Inflammatory macrophage treated with lipopolysaccharide for 1 hour (primary cell): Measurements from ENCODE around the gene MEF2B.
"Not testable (repeated sequence)": the region's sequence is repeated elsewhere in the genome, so short reads cannot be mapped to it uniquely, and the experiment has no call there.

Experiments
- DNase-seq, 2 donors: peaks; one replicate each; pipeline ENCODE4 v3.0.0-alpha.2; 2020 to 2022

Gene MEF2B

DNA sequence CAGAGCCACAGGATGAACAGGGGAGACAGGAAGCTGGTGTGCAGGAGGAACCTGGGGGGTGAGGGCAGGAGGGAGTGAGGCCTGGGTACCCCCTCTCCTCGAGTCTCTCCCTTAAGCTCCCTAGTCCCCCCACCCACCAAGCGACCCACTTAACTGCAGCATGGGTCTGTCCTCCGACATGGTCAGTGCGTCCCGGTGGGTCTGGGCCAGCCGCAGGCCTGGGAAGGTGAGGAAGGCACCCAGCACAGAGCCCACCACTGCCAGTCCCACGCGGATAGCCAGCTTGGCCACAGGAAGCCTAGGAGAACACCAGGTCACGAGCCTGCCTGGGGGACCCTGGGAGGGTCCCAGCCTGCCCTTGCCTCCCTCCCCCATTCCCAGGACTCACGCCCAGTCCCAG, 48.7 kb downstream of the MEF2B start:
- no peak for DNase-seq

DNA sequence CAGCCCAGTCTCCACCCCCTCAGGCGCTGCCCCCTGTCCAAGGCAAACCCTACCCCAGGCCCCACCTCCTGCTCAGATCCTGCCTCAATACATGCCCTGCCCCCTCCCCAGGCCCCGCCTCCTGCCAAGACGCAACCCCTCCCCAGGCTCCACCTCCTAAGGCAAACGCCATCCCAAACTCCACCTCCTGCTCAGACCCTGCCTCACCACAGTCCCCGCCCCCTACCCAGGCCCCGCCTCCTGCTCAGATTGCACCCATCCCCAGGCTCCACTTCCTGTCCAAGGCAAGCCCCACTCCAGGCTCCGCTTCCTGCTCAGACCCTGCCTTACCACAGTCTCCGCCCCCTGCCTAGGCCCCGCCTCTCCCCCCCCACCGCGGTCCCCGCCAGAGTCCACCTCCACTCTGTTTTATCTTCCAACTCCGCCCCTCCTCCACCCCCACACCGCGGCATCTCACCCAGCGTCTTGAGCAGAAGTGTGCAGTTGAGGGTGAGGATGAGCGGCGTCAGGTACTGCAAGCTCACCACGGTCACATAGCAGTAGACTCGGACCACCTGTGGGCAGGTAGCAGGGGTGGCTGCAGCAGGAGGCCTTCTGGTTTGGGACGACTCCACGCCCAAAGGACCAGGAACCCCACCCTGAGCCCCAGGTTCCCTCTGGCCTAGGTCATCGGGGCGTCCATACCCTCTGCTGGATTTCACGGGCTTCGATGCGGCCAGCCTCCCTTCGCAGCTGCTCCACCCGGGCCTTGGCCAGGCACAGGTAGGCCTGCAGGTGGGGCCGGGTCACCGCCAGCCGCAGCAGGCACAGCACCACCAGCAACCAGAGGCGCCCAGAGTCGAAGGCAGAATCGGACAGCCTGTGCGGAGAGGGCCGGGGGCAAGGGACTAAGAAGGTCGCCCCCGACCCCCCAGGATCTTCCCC, 49.5 kb downstream of the MEF2B start:
- DNase-seq = no peak

- DNase-seq = no peak
Observed at GRCh38 chr19:19119325-19120237, 50.5 kb downstream of the MEF2B start.

DNA sequence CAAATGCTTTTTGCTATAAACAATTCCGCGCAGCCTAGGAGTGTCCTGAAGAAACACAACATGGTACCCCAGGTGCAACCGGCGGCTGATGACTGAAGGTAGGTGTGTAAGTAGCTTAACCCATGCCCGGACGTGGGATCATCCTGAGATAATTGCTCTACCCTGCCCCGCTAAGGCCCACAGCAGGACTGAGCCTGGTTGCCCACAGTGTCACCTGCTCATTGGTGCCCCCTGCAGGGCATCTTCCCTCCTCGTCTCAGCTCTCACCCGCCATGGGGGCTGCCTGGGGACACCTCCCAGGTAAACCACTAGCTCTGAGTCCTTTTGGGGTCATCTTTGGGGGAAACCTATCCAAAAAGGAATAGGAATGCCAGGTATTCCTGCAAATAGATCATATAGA, 54.1 kb downstream of the MEF2B start:
- DNase-seq = peak in 1 of 2 donors; percentile 58

DNA sequence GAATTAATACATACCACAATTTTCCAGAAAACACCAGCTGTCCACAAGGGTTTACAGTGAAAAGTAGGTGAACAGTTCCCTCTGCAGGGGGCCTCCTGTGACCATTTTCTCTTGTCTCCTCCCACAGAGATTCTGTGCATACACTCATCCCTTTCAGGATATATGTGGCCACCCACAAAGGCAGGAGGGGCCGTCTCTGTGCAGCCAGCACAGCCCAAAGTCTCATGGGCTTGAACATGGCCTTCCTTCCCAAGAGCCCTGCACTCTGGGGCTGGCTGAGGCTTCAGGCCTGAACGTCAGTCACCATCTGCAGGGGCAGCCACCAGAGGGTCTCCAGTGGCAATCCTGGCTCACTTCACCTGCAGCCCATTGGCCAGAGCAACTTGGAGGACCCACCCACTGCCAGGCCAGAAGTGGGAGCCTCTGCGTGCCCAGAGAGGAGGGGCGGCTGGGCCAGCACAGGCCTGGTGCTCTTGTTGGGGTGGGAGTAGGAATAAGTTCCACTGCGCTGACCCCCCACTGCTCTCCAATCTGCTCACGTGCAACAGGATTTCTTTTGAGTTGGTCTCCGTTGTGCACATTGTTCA, 56.9 kb downstream of the MEF2B start:
- no peak for DNase-seq

- DNase-seq = no peak
Observed at GRCh38 chr19:19111967-19112580, 58.0 kb downstream of the MEF2B start.

DNA sequence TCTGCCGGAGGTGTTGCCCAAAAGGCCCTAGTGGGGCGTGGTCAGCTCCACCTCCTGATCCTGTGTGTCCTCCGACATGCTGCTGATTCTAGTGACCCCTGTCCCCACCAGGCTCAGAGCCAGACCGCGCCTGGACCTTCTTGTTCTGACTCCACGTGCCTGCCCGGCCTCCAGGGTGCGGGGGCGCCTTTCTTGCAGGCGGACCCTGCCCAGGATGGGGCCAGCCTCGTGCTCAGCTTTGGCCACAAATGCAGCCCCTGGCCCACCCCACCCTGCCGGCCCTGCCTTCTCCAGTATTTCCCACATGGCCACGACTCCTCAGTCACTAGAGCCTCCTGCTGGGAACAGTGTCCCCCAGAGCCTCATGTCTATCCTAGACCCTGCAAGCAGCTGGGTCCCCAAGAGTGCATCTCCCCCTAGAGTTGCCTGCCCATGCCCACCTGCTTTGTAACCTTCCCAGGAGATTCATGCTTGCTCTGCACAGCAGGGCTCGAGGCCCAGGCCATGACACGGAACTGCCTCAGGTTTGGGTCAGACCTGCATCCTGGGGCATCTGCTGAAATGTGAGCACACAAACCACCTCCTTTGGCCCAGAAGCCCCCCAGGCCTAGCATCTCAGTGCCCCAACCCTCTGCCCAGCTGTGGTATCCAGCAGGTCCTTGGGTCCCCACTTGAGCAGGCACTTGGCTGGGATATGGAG, 58.8 kb downstream of the MEF2B start:
- DNase-seq = no peak

- no peak for DNase-seq
Observed at GRCh38 chr19:19110410-19111135, 59.5 kb downstream of the MEF2B start.

GRCh38 chr19:19109601-19110000, 60.5 kb downstream of the MEF2B start:
- DNase-seq = no peak

DNA sequence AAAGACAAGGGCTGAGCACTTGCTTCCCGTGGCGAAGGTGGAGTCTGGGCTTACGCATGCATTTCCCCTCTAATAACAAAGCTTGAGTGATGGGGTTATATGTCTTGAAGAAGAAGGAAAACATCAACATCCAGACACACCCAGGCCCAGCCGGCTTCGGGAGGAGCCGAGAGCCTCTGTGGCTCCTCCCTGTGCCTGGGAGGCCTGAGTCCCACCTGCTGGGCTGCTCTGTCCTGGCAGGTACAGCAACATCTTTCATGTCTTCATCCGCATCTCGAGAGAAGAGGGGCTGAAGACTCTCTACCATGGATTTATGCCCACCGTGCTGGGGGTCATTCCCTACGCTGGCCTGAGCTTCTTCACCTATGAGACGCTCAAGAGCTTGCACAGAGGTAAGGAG, 62.4 kb downstream of the MEF2B start:
- no peak for DNase-seq

DNA sequence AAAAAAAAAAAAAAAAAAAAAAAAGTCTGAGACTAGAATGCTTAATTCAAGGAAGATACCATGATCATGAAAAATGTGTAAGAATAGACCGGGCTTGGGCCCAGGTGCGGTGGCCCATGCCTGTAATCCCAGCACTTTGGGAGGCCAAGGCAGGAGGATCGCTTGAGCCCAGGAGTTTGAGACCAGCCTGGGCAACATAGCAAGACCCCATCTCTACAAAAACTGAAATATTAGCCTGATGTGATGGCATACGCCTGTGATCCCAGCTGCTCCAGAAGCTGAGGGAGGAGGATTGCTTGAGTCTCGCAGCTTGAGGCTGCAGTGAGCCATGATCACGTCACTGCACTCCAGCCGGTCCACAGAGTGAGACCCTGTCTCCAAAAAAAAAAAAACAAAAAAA, 63.1 kb downstream of the MEF2B start:
- DNase-seq = not testable (repeated sequence)

GRCh38 chr19:19106056-19106551, 64.0 kb downstream of the MEF2B start:
- DNase-seq = no peak

- DNase-seq = no peak
Observed at GRCh38 chr19:19105365-19106055, 64.6 kb downstream of the MEF2B start.

DNA sequence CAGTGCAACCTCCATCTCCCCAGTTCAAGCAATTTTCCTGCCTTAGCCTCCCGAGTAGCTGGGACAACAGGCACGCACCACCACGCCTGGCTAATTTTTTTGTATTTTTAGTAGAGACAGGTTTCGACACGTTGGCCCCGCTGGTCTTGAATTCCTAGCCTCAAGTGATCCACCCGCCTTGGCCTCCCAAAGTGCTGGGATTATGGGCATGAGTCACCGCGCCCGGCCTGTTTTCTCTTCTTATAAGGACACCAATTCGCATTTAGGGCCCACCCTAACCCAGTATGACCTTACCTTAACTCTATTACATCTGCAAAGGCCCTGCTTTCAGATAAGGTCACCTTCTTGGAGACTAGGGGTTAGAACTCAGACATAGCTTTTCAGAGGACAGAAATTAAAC, 66.9 kb downstream of the MEF2B start:
- no peak for DNase-seq

DNA sequence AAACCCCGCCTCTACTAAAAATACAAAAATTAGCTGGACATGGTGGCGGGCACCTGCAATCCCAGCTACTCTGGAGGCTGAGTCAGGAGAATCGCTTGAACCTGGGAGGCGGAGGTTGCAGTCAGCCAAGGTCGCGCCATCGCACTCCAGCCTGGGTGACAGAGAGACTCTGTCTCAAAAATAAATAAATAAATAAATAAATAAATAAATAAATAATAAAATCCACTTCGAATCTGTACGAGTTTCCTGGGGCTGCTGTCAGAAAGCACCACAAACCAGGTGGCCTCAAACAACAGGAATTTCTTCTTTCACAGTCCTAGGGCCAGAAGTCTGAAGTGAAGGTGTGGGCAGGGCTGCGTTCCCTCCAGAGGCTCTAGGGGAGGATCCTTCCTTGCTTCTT, 67.5 kb downstream of the MEF2B start:
- DNase-seq = not testable (repeated sequence)

GRCh38 chr19:19101540-19101939, 68.5 kb downstream of the MEF2B start:
- no peak for DNase-seq

DNA sequence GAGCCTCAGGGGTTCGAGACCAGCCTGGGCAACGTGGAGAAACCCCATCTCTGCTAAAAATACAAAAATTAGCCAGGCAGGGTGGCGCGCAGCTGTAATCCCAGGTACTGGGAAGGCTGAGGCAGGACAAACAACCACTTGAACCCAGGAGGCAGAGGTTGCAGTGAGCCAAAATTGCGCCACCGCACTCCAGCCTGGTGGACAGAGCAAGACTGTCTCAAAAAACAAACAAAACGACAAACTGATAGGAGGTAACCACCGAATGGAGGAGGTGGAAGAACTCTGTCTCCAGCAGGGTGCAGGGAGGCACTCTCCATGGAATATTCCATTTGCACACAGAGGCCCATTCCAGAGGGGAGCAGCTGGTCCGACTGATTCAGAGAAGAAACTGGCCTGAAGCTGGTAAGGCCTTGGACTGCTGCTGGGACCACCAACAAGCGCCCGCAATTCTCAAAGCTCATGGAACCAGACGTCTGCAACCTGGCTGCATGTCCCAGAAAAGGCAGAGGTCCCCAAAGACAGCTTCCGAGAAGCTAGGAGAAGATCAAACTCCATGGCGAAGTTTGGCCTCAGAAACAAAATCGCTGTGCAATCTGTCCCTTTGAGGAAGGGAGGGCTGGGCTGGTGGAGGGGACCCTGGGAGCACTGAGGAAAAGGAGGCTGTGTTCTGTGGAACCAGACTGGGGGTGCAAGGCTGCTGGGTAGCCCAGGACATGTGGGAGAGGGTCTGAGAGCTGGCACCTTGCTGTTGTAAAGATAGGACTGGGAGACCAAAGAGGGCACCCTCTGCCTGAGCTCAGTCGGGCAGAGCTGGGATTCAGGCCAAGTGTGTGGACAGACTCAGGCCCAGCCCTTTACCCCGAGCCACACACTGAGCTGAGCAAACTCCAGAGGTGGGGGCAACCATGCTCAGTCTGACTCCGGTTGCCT, 71.1 kb downstream of the MEF2B start:
- no peak for DNase-seq

- no peak for DNase-seq
Observed at GRCh38 chr19:19098084-19098702, 71.9 kb downstream of the MEF2B start.
